ENCODE measurements around the gene OPALIN.
A peak's percentile ranks its signal among the peaks of the same experiment; 100 is the strongest.

The OPALIN gene, protein sequence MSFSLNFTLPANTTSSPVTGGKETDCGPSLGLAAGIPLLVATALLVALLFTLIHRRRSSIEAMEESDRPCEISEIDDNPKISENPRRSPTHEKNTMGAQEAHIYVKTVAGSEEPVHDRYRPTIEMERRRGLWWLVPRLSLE

DNA sequence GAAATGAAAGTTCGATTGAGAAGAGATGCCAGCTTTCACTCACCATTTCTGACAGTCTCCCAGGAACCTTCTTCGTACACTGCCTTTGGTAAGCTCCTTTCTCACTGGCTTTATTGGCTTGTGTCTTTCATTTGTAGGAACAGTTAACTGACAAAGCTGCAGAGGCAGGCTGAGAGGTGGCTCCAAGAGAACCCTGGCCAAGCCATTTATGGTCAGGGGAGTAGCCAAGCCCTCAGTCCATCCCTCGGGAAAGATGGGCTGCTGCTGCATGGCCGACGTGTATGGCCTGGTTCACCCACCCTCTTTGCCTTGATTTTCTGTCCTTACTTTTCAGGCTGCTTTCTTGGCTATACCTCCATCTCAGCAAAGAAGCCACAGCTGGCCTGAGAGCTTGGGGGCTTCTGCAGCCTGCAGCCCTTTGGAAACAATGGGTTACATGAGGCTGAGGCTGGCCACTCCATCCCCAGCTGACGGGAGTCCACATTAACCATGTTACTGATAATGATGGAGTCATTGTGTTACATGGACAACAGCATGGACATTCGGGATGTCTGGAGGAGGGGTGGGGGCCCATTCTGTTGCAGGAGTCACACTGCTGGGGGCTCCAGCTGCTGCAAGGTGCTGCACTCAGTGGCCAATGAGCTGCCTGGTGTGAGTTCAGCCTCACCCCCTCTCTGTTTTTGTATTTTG lies at the start of gene OPALIN:
Gene OPALIN (minus strand): TSS at position 152 of the 690 bp plus-strand sequence. CDS start 106 bp downstream, at position 46.
- H3K36me3 ChIP-seq = no peaks in the 10 kb centered on the region
- no peak within 1 kb of the TSS for H3K27ac ChIP-seq
- H3K4me3 ChIP-seq (ENCODE audit: low read depth, low read length) = no peak within 1 kb of the TSS
- TF ChIP-seq, protein P1, sequence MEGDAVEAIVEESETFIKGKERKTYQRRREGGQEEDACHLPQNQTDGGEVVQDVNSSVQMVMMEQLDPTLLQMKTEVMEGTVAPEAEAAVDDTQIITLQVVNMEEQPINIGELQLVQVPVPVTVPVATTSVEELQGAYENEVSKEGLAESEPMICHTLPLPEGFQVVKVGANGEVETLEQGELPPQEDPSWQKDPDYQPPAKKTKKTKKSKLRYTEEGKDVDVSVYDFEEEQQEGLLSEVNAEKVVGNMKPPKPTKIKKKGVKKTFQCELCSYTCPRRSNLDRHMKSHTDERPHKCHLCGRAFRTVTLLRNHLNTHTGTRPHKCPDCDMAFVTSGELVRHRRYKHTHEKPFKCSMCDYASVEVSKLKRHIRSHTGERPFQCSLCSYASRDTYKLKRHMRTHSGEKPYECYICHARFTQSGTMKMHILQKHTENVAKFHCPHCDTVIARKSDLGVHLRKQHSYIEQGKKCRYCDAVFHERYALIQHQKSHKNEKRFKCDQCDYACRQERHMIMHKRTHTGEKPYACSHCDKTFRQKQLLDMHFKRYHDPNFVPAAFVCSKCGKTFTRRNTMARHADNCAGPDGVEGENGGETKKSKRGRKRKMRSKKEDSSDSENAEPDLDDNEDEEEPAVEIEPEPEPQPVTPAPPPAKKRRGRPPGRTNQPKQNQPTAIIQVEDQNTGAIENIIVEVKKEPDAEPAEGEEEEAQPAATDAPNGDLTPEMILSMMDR (IDR thresholded peaks at IDR 0.05; ENCODE audit: low read depth, low read length) = no peak
- H3K9me3 ChIP-seq (ENCODE audit: severe bottlenecking) = no peaks in the 10 kb centered on the region
- H3K27me3 ChIP-seq (ENCODE audit: insufficient read depth, low read depth, severe bottlenecking) = no peaks in the 10 kb centered on the region
- DNase-seq = no peak

DNA sequence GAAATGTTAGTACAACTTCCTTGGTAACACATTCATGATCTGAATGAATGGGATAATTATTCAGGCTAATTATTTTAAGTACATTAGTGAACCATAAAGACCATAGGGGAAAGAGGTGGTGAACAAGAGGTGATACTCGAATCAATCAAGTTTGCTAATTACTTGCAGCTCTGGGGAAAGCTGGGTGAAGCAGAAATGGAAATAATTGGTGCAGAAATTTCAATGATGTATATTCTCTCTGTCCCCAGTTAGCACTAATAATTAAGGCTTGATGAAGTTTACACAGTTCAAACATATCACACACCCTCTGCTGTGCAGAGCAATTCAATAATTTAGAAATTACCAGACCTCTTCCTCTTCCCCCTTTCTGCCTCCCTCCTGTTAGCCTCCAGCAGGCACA lies 49.4 kb upstream of the OPALIN start:
- DNase-seq = no peak
- Histone ChIP-seq H3K27ac (no peak overlapping the region), H3K36me3 (no peaks in the 10 kb centered on the region), H3K9me3 (ENCODE audit: severe bottlenecking) (peaks cover under 1% of the 10 kb centered on the region), H3K4me3 (ENCODE audit: low read depth, low read length) (no peak overlapping the region), H3K27me3 (ENCODE audit: insufficient read depth, low read depth, severe bottlenecking) (no peaks in the 10 kb centered on the region)
- TF ChIP-seq, protein P1 (IDR thresholded peaks at IDR 0.05; ENCODE audit: low read depth, low read length) = no peak

DNA sequence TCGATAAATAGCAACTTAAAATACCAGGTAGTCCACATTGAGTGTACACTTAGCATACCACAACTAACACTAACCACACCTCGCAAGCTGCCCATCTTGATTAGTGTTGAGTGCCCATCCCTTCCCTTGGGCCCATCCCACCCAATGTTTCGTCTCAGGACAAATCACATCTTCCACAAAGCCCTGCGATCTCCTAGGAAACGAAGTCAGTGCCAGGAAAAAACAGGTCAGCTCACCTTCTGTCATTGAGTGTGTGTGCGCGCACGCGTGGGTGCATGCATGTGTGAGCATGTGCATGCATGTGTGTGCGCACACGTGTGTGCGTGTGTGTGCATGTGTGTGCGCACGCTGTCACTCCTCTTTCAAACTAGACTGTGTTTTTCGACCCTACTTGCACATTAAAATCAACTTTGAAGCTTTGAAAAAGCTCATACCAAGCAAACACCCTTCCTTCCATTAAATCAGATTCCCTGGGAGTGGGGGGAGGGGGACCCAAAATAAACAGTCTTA lies 48.8 kb upstream of the OPALIN start:
- Histone ChIP-seq H3K36me3 (no peaks in the 10 kb centered on the region), H3K9me3 (ENCODE audit: severe bottlenecking) (peaks cover 3% of the 10 kb centered on the region), H3K27ac (no peak overlapping the region), H3K4me3 (ENCODE audit: low read depth, low read length) (no peak overlapping the region), H3K27me3 (ENCODE audit: insufficient read depth, low read depth, severe bottlenecking) (no peaks in the 10 kb centered on the region)
- DNase-seq = no peak
- TF ChIP-seq, protein P1 (IDR thresholded peaks at IDR 0.05; ENCODE audit: low read depth, low read length) = no peak

DNA sequence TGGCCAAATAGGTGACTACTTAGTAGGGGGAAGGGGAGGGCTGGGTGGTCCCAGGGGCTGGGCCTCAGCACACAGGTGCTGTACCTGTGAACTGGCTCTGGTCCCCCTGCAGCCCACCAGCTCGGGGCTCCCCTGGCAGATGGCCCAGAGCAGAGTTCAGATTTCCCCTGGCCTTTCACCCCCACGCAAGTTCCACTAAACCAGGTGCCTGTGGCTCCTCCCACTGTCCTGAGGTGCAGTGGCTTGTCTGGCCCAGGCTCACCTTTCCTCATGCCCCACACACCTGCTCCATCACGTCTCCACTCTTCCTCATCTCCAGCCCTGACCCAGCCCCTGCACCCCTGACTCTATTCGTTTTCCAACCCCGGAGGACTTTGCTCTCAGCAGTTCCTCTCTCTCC lies 47.3 kb upstream of the OPALIN start:
- peaks cover 3% of the 10 kb centered on the region for H3K9me3 ChIP-seq (ENCODE audit: severe bottlenecking)
- H3K36me3 ChIP-seq = no peaks in the 10 kb centered on the region
- no peak overlapping the region for H3K27ac ChIP-seq
- TF ChIP-seq, protein P1 (IDR thresholded peaks at IDR 0.05; ENCODE audit: low read depth, low read length) = no peak
- no peak for DNase-seq
- no peak overlapping the region for H3K4me3 ChIP-seq (ENCODE audit: low read depth, low read length)
- H3K27me3 ChIP-seq (ENCODE audit: insufficient read depth, low read depth, severe bottlenecking) = no peaks in the 10 kb centered on the region

DNA sequence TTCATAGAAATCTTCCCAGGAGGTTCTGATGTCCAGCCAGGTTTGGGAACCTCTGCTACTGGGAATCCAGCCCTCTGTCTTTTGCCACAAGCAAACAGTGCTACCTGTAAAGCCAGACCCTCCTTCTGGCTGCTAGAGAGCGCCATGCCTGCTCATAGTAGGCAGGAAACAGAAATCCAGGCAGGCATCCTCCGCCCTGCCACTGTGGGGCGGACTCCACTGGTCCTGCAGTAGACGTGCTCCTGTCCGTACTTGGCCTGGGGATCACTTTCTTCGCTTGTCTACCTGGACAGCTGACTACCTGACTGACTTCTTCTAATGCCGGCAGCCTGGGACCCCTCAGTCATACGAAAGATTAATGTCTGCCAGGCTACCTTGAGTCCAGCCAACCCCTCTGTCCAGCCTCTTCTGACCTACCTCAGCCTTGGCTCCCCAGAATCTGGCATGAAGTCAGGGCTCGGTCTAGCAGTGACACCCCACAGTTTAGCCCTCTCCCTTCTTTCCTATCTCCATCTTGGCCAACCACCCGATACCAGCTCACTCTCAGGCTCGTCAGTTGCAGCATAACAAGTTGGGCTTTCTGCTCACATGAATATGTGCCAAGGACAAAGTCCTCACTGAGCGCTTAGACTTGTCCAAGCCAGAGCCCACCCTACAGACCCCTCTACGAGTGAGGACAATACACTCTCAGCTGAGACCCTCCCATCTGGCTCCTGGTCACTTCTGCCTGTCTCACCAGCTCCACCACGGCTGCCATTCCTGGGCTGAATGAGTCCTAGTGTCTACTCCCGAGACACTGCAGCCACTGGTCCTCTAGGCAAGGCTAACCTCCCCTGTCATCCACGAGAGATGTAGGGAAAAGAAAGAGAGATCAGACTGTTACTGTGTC lies 43.9 kb upstream of the OPALIN start:
- TF ChIP-seq, protein P1 (IDR thresholded peaks at IDR 0.05; ENCODE audit: low read depth, low read length) = peak; percentile 19; the same call in 1 of the 2 replicates
- peaks cover 3% of the 10 kb centered on the region for H3K9me3 ChIP-seq (ENCODE audit: severe bottlenecking)

More for the DNA sequence above, 43.9 kb upstream of the OPALIN start:
- no peak overlapping the region for H3K27ac ChIP-seq
- DNase-seq = peak; percentile 39
- no peaks in the 10 kb centered on the region for H3K27me3 ChIP-seq (ENCODE audit: insufficient read depth, low read depth, severe bottlenecking)
- no peak overlapping the region for H3K4me3 ChIP-seq (ENCODE audit: low read depth, low read length)
- H3K36me3 ChIP-seq = no peaks in the 10 kb centered on the region
